GM18502 (cell line): Measurements from ENCODE around the gene C2CD4C.
"Not testable (repeated sequence)": the region's sequence is repeated elsewhere in the genome, so short reads cannot be mapped to it uniquely, and the experiment has no call there.

Experiments used
- ATAC-seq: cut with Tn5 transposase; IDR thresholded peaks from one replicate; pipeline ENCODE4 v1.9.1; 2021; ENCODE audit warnings: mild to moderate bottlenecking; ENCODE audit not compliant: unreplicated experiment, poor library complexity

C2CD4C gene

DNA sequence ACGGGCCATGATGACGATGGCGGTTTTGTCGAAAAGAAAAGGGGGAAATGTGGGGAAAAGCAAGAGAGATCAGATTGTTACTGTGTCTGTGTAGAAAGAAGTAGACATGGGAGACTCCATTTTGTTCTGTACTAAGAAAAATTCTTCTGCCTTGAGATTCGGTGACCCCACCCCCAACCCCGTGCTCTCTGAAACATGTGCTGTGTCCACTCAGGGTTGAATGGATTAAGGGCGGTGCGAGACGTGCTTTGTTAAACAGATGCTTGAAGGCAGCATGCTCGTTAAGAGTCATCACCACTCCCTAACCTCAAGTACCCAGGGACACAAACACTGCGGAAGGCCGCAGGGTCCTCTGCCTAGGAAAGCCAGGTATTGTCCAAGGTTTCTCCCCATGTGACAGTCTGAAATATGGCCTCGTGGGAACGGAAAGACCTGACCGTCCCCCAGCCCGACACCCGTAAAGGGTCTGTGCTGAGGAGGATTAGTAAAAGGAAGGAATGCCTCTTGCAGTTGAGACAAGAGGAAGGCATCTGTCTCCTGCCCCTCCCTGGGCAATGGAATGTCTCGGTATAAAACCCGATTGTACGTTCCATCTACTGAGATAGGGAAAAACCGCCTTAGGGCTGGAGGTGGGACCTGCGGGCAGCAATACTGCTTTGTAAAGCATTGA, 22.2 kb downstream of the C2CD4C start:
- not testable (repeated sequence) for ATAC-seq

GRCh38 chr19:386189-386588, 22.8 kb downstream of the C2CD4C start:
- not testable (repeated sequence) for ATAC-seq

GRCh38 chr19:384799-385169, 24.2 kb downstream of the C2CD4C start:
- no peak for ATAC-seq

DNA sequence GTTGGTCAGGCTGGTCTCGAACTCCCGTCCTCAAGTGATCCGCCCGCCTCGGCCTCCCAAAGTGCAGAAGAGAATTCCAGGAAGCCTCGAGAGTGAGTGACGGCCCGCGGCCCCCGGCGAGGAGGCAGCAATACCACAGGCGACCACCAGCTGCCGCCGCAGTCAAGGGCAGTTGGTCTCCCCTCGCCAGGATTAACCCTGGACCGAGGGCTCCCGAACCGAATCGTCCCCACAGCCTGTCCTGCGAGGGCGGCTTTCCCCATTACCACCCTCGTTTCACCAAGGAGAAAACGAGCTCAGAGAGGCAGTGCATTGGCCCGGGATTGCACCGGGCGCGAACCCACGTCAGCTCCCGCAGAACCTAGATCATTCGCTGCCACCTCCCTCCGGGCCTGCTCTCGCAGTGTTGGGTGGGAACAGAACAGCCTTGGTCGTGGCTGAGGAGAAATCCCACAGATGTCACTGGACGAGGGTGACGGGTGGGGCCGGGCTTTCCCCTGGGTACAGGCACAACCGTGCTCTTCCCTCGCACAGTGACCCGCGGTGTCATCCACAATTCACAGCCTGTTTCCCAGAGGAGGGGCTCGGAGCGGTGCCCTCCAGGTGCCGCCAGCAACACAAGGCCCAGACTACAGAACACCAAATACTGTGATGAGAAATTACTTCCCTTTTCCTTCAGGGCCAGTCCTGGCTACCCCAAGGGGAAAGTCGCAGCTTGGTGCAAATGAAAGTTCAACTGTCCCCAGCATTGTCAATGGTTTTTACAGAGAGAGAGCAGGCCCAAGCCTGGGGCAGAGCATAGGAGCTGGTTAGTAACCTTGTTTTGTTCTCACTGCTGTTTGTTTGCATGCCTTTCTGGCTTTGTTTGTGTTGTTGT, 24.8 kb downstream of the C2CD4C start:
- no peak for ATAC-seq

- no peak for ATAC-seq
These were observed 25.9 kb downstream of the C2CD4C start for GRCh38 chr19:383040-383439.

DNA sequence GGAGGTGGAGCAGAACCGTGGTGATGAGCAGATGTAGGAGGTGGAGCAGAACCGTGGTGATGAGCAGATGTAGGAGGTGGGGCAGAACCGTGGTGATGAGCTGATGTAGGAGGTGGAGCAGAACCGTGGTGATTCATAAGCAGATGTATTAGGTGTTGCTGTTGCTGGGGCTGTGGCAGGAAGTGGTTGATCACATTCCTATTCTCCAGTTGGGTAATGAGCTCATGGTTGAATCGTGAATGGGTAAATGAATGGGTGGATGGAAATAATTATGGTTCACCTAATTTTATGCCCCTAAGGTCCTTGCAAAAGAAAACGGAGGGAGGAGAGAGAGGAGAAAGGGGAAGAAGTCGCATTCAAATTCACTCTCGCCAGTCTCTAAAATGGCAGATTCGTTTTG, 26.4 kb downstream of the C2CD4C start:
- ATAC-seq = not testable (repeated sequence)

- ATAC-seq = not testable (repeated sequence)
These were observed 27.0 kb downstream of the C2CD4C start for GRCh38 chr19:381901-382300.

DNA sequence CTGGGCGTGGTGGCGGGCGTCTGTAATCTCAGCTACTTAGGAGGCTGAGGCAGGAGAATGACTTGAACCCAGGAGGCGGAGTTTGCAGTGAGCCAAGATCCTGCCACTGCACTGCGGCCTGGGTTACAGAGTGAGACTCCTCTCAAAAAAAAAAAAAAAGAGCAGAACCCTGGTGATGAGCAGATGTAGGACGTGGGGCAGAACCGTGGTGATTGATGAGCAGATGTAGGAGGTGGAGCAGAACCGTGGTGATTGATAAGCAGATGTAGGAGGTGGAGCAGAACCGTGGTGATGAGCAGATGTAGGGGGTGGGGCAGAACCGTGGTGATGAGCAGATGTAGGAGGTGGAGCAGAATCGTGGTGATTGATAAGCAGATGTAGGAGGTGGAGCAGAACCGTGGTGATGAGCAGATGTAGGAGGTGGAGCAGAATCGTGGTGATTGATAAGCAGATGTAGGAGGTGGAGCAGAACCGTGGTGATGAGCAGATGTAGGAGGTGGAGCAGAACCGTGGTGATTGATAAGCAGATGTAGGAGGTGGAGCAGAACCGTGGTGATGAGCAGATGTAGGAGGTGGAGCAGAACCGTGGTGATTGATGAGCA, 28.2 kb downstream of the C2CD4C start:
- not testable (repeated sequence) for ATAC-seq

GRCh38 chr19:379796-380195, 29.2 kb downstream of the C2CD4C start:
- ATAC-seq = no peak

- no peak for ATAC-seq
These were observed 30.2 kb downstream of the C2CD4C start for GRCh38 chr19:378706-379105.

GRCh38 chr19:377801-378581, 31.0 kb downstream of the C2CD4C start:
- no peak for ATAC-seq

- ATAC-seq = no peak
These were observed 32.9 kb downstream of the C2CD4C start for GRCh38 chr19:376111-376470.

- ATAC-seq = no peak
These were observed 33.4 kb downstream of the C2CD4C start for GRCh38 chr19:375395-376110.

- no peak for ATAC-seq
These were observed 34.1 kb downstream of the C2CD4C start for GRCh38 chr19:374886-375235.

GRCh38 chr19:374183-374885, 34.6 kb downstream of the C2CD4C start:
- no peak for ATAC-seq

- ATAC-seq = no peak
These were observed 35.4 kb downstream of the C2CD4C start for GRCh38 chr19:373391-374182.

DNA sequence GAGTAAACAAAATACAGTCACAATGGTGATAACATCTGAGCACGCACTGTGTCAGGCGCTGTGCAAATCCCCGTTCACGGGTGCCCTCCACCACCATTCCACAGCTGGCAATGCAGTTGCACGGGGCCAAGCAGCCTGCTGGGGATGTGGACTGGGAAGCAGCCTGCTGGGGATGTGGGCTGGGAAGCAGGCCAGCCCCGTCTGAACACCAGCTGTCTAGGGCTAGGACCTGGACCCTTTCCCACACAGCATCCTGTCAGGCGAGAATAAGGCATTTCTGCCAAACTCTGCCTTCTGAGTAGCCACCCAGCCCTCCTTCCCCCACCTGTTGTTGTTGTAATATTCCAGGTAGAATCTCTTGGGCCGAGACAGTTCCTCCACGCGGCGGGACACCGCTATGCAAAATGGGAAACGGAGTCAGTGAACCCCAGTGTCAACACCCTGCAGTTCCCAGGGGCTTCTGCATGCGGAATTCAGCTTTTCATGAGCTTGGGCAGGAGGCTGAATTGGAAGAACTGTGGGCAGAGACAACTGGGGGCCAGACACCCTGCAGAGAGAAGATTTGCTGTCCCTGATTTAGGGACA, 36.5 kb downstream of the C2CD4C start:
- no peak for ATAC-seq

- no peak for ATAC-seq
These were observed 37.3 kb downstream of the C2CD4C start for GRCh38 chr19:371501-372168.
